HG02840 (cell line): ENCODE results near the gene GTF2H3.

Experiments used
- ATAC-seq: cut with Tn5 transposase; IDR thresholded peaks from one replicate; pipeline ENCODE4 v1.9.1; 2021; ENCODE audit warnings: mild to moderate bottlenecking, moderate library complexity, moderate number of reproducible peaks; ENCODE audit not compliant: unreplicated experiment, low FRiP score

The GTF2H3 gene

GRCh38 chr12:123696646-123697045 lies 63.0 kb downstream of the GTF2H3 start:
- no peak for ATAC-seq

- no peak for ATAC-seq
Measured at GRCh38 chr12:123705935-123706334, 72.3 kb downstream of the GTF2H3 start.

DNA sequence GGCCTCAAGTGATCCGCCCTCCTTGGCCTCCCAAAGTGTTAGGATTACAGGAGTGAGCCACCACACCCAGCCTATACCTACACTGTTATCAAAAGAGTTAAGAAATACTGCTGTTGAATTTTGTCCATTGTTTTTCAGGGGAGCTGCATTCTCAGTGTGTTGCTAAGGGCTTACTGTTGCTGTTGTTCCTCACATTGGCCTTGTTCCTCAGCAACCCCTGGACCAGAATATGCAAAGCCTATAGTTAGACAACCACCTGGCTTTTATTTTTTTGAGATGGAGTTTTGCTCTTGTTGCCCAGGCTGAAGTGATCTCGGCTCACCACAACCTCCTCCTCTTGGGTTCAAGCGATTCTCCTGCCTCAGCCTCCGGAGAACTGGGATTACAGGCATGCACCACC lies 73.8 kb downstream of the GTF2H3 start:
- no peak for ATAC-seq
